ENCODE measurements around the gene CCDC6.
"Not testable (repeated sequence)": the region's sequence is repeated elsewhere in the genome, so short reads cannot be mapped to it uniquely, and the experiment has no call there.

CCDC6 gene

DNA sequence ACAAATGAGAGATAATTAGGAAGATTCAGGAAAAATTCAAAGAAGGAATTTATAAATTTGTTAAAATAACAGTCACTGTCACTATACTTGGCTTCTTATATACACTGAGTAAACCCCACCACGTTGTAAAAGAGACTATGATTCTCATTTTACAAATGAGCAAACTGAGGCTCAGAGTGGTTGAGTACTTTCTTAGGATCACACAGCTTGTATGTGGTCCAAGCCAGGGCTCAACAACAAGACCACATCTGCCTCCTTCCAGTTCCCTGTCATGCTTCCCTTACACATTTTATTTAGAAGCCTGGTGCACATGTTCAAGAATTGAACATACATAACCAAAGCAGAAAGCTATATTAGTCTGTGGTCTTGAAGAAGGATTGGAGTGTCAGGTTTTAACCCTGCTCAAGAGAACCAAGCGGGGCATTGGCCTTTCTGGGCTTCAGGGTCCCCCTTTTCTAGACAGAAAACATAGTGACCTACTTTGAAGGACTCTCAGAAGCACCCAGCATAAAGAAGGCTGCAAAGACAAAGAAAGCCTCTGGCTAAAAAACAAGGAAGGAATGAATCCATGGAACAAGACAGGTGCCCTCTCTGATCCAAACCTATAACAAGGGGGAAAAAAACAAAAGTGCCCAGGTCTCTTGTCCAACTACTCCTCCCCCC lies 153.9 kb downstream of the CCDC6 start:
- no peak for DNase-seq

DNA sequence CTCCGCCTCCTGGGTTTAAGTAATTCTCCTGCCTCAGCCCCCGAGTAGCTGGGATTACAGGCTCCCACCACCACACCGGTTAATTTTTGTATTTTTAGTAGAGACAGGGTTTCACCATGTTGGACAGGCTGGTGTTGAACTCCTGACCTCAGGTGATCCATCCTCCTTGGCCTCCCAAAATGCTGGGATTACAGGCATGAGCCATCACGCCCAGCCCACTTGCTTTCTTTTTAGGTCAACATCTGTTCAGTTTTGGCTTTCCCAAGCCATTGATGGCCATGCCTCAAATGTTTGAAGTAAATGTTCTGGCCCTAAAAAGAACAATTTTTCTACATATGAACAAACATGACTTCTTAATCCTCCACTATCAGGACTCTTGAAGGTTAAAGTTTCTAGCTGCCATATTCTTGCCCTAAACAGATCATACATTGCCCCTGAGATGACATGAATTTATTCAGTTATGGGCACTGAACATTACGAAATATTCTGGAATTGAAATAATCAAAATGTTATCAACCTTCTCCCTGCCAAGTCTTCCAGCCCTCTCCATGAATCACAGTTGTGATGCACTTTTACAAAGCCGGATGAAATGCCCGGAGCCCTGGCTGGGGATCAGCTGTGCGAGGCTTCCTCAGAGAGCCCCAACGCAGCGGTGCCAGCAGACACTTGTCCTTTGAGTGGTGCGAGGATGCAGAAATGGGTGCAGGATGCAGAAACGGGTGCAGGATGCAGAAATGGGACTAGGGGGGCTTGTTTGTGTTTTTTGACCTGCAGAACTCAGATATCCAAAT lies 156.0 kb downstream of the CCDC6 start:
- no peak for DNase-seq

DNA sequence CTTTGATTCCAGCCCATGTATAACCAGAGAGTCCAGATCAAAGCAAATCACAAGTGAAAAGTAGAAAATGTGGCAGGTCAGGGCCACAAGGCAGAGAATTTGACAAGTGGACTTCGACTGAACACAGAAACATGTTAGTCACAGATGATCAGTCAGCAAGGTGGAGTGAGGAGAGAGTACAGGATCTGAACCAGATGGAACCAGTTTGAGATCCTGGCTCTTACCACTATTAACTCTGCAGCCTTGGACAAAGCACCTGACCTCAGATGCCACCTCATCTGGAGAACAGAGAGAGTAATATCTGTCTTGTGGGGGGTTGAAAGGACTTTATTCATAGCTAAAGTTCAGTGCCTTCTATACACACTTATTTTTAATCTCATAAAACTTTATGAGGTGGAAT lies 157.5 kb downstream of the CCDC6 start:
- DNase-seq, result no peak

DNA sequence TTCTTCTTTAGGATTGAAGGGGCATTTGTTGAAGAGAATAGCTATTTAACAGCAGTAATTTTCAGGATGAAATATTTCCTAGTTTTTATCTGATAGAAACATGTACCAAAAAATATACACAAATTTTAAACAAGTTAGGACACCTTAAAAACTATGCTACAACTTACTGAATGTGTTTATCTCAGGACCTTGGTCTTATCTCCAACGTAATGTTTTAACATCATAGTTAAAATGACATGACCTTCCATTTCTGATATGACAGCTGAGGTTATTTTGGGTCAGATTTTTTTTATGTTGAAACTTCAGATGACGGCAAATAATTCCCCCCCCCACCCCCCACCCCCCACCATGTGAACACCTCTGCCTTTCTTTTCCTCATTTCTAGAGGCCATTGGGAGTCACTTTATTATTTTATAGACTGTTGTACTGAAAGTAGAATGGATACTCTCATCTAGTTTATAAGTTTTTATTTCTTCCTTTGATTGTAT lies 161.1 kb downstream of the CCDC6 start:
- DNase-seq, result no peak

DNA sequence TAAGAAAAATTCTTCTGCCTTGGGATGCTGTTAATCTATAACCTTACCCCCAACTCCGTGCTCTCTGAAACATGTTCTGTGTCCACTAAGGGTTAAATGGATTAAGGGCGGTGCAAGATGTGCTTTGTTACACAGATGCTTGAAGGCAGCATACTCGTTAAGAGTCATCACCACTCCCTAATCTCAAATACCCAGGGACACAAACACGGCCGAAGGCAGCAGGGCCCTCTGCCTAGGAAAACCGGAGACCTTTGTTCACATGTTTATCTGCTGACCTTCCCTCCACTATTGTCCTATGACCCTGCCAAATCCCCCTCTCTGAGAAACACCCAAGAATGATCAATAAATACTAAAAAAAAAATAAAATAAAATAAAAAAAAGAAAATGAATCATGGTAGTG lies 161.6 kb downstream of the CCDC6 start:
- DNase-seq, result not testable (repeated sequence)

DNA sequence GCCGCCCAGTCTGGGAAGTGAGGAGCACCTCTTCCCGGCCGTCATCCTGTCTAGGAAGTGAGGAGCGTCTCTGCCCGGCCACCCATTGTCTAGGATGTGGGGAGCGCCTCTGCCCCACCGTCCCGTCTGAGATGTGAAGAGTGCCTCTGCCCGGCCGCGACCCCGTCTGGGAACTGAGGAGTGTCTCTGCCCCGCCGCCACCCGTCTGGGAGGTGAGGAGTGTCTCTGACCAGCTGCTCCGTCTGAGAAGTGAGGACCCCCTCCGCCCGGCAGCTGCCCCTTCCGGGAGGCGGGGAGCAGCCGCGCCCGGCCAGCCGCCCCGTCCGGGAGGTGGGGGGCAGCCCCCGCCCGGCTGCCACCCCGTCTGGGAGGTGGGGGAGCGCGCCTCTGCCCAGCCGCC lies 162.2 kb downstream of the CCDC6 start:
- not testable (repeated sequence) for DNase-seq

DNA sequence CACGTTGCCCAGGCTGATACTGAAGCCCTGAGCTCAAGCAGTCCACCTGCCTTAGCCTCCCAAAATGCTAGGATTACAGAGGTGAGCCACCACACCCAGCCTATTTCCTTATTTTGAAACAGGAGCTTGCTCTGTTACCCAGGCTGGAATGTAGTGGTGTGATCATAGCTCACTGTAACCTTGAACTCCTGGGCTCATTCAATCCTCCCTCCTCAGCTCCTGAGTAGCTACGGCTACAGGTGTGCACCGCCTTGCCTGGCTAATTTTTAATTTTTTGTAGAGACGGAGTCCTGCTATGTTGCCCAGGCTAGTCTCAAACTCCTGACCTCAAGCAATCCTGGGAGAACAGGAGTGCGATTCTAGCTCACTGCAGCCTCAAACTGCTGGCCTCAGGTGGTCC lies 164.8 kb downstream of the CCDC6 start:
- DNase-seq, result no peak

DNA sequence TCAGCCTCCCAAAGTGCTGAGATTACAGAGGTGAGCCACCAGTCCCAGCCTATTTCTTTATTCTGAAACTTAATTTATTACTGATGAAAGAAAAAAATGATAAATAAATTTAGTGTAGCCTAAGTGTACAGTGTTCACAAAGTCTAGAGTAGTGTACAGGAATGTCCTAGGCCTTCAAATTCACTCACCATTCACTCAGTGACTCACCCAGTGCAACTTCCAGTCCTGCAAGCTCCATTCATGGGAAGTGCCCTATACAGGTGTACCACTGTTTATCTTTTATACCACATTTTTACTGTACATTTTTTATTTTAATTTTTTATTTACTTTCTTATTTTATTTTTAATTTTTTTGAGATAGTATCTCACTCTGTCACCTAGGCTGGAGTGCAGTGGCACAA lies 165.3 kb downstream of the CCDC6 start:
- DNase-seq, result no peak

All from activated CD4-positive, CD25-positive, alpha-beta regulatory T cell (primary cell).